Activated CD4-positive, CD25-positive, alpha-beta regulatory T cell treated with anti-CD3 and anti-CD28 coated beads, Interleukin-2, amount 50 U/mL, for 24 hours (primary cell): Measurements from ENCODE around the gene FERMT2.

Source experiments
- ATAC-seq, 2 donors: fragments of 150-1000 bp; cut with Tn5 transposase; one replicate each; pipeline ENCODE4 v1.10.0; 2021; ENCODE audit warnings: mild to moderate bottlenecking in 1 of 2, moderate library complexity in 1 of 2

FERMT2 gene

DNA sequence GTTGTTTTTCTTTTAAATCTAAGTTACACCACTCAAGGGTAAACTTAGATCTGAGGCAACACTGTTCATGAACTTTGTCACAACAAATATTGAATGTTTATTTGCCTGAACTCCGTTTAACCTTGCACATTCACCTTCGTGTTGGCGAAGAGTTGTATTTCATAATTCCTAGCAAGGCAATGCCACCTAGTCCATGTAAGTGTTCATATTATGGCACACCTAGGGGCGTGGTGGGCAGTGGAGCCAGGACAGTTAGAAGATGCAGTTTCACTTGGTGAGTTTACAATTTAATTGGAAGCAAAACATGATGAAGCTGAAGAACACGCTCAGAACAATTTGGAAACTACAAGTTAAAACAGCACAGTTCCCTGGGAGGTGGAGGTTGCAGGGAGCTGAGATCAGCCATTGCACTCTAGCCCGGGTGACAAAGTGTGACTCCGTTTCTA, 129.0 kb downstream of the FERMT2 start:
- ATAC-seq = no peak

DNA sequence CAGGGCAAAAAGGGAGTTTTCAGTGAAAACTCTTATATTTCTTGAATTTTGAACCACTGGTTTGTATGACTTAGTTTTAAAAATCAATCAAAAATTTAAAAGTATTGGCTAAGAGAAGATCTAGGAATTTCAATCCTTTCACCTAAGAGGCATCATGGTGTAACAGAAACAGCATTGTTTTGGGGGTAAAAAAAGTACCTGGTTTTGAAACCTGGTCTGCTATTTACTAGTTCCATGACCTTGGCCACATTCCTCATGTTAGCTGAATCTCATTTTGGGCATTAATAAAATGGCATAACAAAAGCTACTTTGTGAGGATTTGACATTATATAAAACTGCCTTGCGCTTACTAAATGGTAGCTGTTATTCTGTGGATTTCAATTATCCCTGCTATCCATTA, 142.7 kb downstream of the FERMT2 start:
- no peak for ATAC-seq
